Esophagus squamous epithelium (tissue), 5 donors: Measurements from ENCODE around the gene RRP9. TPM values are rescaled to one million over a fixed set of nuclear protein-coding genes. Genes with fewer than 3 reads are reported as not detected.
"Not testable (repeated sequence)": the region's sequence is repeated elsewhere in the genome, so short reads cannot be mapped to it uniquely, and the experiment has no call there.

Source experiments
- DNase-seq: peaks from one replicate; lab custom pipeline; 2025; lab: John Stamatoyannopoulos, UW
- H3K27ac ChIP-seq, 4 donors: fragments of 200-600 bp; sonication (generic); one replicate each; pipeline ENCODE4 v1.5.1; 2016 to 2019; ENCODE audit warnings: mild to moderate bottlenecking in 1 of 4
- H3K27me3 ChIP-seq, 4 donors: fragments of 200-600 bp; sonication (generic); 1 replicate in 3 of 4; 2 replicates in 1 of 4; pipeline versions ENCODE4 v1.5.1 to v1.6.0; 2017 to 2021; ENCODE audit warnings: antibody characterized with exemption in 1 of 4
- H3K36me3 ChIP-seq, 3 donors: fragments of 200-600 bp; sonication (generic); one replicate each; pipeline ENCODE4 v1.5.1; 2016 to 2019
- H3K4me1 ChIP-seq, 3 donors: fragments of 200-600 bp; sonication (generic); one replicate each; pipeline ENCODE4 v1.5.1; 2017 to 2019
- H3K4me3 ChIP-seq, 4 donors: fragments of 200-600 bp; sonication (generic); 1 replicate in 3 of 4; 2 replicates in 1 of 4; pipeline ENCODE4 v1.5.1; 2016 to 2019; ENCODE audit warnings: mild to moderate bottlenecking in 2 of 4, moderate library complexity in 1 of 4
- H3K9me3 ChIP-seq, 3 donors: fragments of 200-600 bp; sonication (generic); one replicate each; pipeline ENCODE4 v1.5.1; 2016 to 2019
- POLR2A ChIP-seq, 4 donors: fragments of 450-650 bp; IDR thresholded peaks; one replicate each; pipeline ENCODE4 v1.6.1; 2017; ENCODE audit warnings: antibody characterized with exemption in 4 of 4, mild to moderate bottlenecking in 4 of 4, moderate library complexity in 3 of 4
- WGBS, 2 donors: methylation state at CpG; one replicate each; pipeline ENCODE4 v1.1.5; 2018; 5-methylcytosine and 5-hydroxymethylcytosine counted together
- intact Hi-C: fragments of 100-400 bp; cut with DNase I; formaldehyde crosslinking; loops from one replicate; pipeline ENCODE4 v1.15.0; 2022
- total RNA-seq, 4 donors: library from RNA; depleted of rRNA; stranded (reverse); fragments of >200 nt; gene quantifications; one replicate each; pipeline ENCODE4 v1.1.0, GENCODE V29; 2016
- TF ChIP-seq, protein P1 (sequence below), 6 experiments: fragments of 450-650 bp in 4 of 6; fragments of 200-600 bp in 2 of 6; sonication (generic) in 2 of 6; IDR thresholded peaks; one replicate each; pipeline ENCODE4 v1.5.1; 2016 to 2019; ENCODE audit warnings: antibody characterized with exemption in 6 of 6, mild to moderate bottlenecking in 4 of 6, moderate library complexity in 4 of 6
- donor health status: DM: yes; HTN: yes; CAD: no.

The RRP9 gene
- total RNA-seq, 4 donors from 2014 or later, result 11.1 to 30.3 (median 21.3) TPM

DNA sequence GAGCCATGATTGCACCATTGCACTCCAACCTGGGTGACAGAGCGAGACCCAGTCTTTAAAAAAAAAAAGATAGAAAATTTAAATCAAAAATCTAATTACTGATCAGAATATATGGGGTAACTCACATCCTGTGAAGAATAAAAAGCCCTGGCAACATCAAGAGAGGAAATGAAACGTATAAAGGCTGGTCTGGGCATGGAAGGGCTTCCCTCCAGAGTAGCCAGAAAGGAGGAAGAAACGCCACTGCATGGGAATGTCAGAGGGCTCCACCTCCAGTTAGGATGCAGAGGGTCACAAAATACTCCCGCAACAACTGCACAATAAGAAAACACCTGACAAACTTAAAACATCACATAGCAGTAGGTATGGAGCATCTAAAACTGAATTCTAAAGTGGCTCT, 33.7 kb downstream of the RRP9 start:
- TF ChIP-seq POLR2A (IDR thresholded peaks at IDR 0.05), result no peak
- TF ChIP-seq, protein P1, sequence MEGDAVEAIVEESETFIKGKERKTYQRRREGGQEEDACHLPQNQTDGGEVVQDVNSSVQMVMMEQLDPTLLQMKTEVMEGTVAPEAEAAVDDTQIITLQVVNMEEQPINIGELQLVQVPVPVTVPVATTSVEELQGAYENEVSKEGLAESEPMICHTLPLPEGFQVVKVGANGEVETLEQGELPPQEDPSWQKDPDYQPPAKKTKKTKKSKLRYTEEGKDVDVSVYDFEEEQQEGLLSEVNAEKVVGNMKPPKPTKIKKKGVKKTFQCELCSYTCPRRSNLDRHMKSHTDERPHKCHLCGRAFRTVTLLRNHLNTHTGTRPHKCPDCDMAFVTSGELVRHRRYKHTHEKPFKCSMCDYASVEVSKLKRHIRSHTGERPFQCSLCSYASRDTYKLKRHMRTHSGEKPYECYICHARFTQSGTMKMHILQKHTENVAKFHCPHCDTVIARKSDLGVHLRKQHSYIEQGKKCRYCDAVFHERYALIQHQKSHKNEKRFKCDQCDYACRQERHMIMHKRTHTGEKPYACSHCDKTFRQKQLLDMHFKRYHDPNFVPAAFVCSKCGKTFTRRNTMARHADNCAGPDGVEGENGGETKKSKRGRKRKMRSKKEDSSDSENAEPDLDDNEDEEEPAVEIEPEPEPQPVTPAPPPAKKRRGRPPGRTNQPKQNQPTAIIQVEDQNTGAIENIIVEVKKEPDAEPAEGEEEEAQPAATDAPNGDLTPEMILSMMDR (IDR thresholded peaks at IDR 0.05), result no peak
- intact Hi-C loops, result no loop called here
- peaks cover 0 to 11% (median 5%) of the 10 kb centered on the region in 3 donors for H3K9me3 ChIP-seq
- H3K4me1 ChIP-seq, result no peaks in the 10 kb centered on the region
- H3K4me3 ChIP-seq, result no peak overlapping the region
- 40 to 58% methylated on average over 4 of the region's 4 CpGs for WGBS, 2 donors
- H3K27me3 ChIP-seq, result peaks cover 0 to 4% (median 0%) of the 10 kb centered on the region in 4 donors
- no peak for DNase-seq
- H3K27ac ChIP-seq, result no peak overlapping the region
- H3K36me3 ChIP-seq, result no peaks in the 10 kb centered on the region

DNA sequence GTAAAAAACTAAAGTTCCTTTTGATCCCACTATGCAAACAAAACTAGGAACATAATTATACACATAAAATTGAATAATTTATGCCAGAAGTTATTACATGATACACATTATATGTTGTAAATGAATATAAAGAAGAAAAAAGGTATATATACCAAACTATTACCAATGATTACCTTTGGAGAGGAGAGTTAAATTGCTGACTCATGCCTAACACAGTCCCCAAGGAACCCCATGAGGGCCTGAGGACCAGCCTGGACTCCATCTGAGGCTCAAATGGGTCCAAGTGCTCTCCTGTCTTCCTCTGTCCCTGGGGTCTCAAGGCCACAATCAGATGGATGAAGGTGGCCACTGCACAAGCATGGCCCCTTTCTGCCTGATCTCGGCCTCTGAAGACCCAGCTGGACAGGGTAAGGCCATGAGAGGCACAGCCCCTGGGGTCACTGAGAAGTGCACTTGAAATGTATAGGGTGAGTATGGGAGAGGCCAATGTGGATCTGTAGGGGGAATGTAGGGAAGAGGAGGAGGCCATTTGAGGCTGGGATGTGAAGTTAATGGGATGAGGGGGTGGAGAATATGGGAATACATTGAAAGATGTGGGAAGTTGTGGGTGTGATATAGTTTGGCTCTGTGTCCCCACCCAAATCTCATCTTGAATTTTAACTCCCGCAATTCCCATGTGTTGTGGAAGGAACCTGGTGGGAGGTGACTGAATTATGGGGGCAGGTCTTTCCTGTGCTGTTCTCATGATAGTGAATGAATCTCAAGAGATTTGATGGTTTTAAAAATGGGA, 37.5 kb downstream of the RRP9 start:
- Histone ChIP-seq H3K9me3 (peaks cover 0 to 6% (median 5%) of the 10 kb centered on the region in 3 donors), H3K27ac (no peak overlapping the region), H3K27me3 (peaks cover 0 to 13% (median 0%) of the 10 kb centered on the region in 4 donors), H3K4me3 (no peak overlapping the region), H3K4me1 (no peaks in the 10 kb centered on the region), H3K36me3 (no peaks in the 10 kb centered on the region)
- WGBS, 2 donors, result 79 to 82% methylated on average over 1 of the region's 2 CpGs
- DNase-seq, result no peak
- TF ChIP-seq POLR2A (IDR thresholded peaks at IDR 0.05), result no peak
- TF ChIP-seq, protein P1 (IDR thresholded peaks at IDR 0.05), result no peak
- intact Hi-C loops, result no loop called here

DNA sequence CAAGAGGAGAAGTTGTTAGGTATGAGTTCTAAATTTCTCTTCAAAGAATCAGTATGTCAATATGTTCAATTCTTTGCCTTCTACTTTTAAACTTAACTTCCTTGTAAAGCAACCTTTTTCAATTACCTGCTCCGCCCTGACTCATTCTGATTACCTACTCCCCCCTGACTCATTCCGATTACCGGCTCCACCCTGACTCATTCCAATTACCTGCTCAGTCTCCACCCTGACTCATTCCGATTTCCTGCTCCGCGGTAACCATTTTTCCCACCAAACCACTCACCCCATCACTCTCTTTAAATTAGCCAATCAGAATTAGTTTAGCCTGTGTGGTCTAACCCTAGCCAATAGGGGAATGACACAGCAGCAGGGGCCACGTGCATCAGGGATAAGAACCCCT, 39.3 kb downstream of the RRP9 start:
- DNase-seq, H3K4me3 ChIP-seq, H3K4me1 ChIP-seq, H3K9me3 ChIP-seq, intact Hi-C loops, H3K36me3 ChIP-seq: not testable (repeated sequence)
- WGBS, 2 donors, result 22 to 36% methylated on average over 7 of the region's 7 CpGs
- peaks cover 0 to 19% (median 0%) of the 10 kb centered on the region in 4 donors for H3K27me3 ChIP-seq
- H3K27ac ChIP-seq, result peak overlapping the region in 1 of 4 donors; percentile 25

DNA sequence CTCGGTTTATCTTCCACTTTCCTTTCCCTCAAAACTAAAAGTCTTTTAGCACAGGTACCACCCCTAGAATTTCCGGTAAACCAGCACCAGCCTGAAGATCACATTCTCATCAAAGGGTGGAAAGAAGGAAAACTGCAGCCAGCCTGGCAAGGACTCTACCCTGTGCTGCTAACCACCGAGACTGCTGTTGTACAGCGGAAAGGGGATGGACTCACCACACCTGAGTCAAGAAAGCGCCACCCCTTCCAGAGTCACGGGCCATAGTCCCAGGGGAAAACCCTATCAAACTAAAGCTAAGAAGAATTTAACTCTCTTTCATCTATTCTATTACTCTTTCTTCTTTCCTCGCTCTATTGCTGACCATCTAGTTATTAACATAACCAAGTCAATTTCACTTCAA, 41.7 kb downstream of the RRP9 start:
- H3K27me3 ChIP-seq, result peaks cover 0 to 15% (median 0%) of the 10 kb centered on the region in 4 donors
- intact Hi-C loops, DNase-seq, H3K4me3 ChIP-seq, H3K9me3 ChIP-seq, H3K27ac ChIP-seq, H3K36me3 ChIP-seq, H3K4me1 ChIP-seq: not testable (repeated sequence)
- WGBS, 2 donors, result 58 to 60% methylated on average over 7 of the region's 7 CpGs

DNA sequence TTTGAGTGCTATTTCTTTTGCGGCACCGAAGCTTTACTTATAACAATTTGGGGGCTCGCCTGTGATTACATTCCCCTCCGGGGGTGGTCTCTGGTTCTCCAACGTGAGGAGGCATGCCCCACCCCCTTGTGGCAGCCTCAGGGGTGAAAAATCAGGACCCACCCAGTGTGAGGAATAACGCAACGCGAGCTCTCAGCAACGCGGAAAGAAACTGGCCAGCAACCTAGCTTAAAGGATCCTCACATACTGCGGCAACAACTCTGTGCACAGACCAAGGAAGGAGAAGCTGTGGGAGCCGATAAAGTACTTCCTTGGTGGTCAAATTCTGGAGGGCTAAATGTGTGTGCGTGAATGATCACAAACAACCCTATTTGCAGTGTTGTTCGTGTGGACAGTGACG, 44.3 kb downstream of the RRP9 start:
- Histone ChIP-seq H3K27me3 (peaks cover 0 to 21% (median 0%) of the 10 kb centered on the region in 4 donors), H3K4me1 (no peaks in the 10 kb centered on the region), H3K36me3 (no peaks in the 10 kb centered on the region), H3K9me3 (no peaks in the 10 kb centered on the region), H3K4me3 (no peak overlapping the region), H3K27ac (no peak overlapping the region)
- no peak for DNase-seq
- intact Hi-C loops, result no loop called here
- TF ChIP-seq, protein P1 (IDR thresholded peaks at IDR 0.05), result no peak
- 85 to 93% methylated on average over 14 to 15 of the region's 15 CpGs for WGBS, 2 donors

DNA sequence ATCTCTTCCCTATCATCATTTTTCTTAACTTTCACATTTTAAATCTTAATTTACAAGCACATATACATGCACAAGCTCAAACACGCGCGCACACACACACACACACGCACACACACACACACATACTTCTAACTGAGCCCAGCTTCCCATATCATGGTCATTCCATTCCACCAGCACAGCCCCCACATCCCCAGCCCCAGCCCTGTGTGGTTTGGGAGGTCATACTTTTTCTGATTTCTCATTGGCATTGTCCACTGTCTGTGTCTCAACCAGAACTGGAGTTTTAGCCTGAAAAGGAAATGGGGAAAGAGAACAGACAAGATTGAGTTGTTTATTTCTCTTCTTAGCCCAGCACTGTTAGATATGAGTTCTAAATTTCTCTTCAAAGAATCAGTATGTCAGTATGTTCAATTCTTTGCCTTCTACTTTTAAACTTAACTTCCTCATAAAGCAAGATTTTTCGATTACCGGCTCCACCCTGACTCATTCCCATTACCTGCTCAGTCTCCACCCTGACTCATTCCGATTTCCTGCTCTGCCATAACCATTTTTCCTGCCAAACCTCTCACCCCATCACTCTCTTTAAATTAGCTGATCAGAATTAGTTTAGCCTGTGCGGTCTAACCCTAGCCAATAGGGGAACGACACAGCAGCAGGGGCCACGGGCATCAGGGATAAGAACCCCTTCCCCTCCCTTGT, 44.9 kb downstream of the RRP9 start:
- Histone ChIP-seq H3K27me3 (peaks cover 0 to 21% (median 0%) of the 10 kb centered on the region in 4 donors), H3K4me1 (no peaks in the 10 kb centered on the region), H3K27ac (no peak overlapping the region), H3K4me3 (no peak overlapping the region), H3K36me3 (no peaks in the 10 kb centered on the region), H3K9me3 (no peaks in the 10 kb centered on the region)
- intact Hi-C loops, result no loop called here
- no peak for TF ChIP-seq POLR2A (IDR thresholded peaks at IDR 0.05)
- TF ChIP-seq, protein P1 (IDR thresholded peaks at IDR 0.05), result no peak
- DNase-seq, result no peak
- 74 to 83% methylated on average over 10 of the region's 10 CpGs for WGBS, 2 donors
